GM21786 (cell line): ENCODE measurements around the gene ITPR3.

Source experiments
- ATAC-seq: cut with Tn5 transposase; IDR thresholded peaks from one replicate; pipeline ENCODE4 v1.9.1; 2021; ENCODE audit not compliant: unreplicated experiment

The ITPR3 gene

DNA sequence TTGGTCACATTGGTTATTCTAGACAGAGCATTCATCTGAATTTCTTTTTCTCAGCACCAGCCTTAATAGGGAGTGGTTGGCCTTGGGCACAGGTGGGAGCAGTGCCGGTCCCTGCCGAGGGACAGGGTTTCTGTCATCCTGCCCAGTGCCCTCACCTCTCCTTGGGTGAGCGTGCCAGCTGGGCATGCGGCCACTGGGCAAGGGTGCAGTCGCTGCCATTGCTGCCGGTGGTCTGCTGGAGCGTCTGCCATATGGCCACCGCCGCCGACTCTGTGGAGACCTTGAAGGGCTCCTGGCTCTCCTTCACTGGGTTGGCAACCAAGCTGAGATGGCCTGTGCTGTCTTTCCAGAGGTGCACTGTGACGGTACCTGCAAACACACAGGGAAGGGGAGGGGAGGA lies 106.8 kb downstream of the ITPR3 start:
- no peak for ATAC-seq

DNA sequence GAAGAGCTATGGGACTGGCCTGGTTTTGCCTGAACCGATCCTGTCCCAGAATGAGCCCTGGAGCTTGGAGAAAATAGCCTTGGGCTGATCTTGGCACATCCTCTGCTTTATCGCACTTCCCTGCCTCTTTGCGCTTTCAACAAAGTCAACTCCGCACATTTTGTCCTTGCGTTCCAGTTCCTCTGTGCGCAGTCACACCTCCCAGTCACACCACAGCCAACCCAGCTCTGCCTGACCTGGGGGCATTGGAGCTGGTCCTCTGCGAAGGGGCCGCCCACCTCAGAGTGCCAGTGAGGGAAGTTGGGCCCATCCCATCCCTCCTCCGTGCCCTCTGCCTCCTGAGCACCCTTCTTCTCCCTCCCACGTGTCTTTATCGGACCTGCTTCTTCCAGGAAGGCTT lies 107.3 kb downstream of the ITPR3 start:
- ATAC-seq = no peak

DNA sequence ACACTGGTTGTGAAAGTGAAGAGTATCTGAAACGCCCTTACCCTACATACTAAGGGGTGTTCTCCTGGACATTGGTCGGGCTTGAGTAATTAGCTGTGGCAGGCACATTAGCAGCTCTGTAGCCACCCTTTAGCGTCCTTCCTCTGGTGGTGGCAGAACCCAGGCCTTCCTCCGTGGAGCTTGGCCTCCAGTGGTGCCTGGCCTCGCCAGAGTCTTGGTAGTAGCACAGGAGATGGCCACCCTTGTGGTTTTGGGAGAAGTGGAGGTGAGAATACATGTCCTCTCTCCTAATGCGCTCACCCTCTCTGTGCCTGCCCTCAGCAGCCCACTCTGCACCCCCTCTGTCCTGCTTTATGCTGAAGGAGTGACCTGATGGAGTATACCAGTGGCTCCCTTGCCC lies 107.9 kb downstream of the ITPR3 start:
- ATAC-seq = no peak

DNA sequence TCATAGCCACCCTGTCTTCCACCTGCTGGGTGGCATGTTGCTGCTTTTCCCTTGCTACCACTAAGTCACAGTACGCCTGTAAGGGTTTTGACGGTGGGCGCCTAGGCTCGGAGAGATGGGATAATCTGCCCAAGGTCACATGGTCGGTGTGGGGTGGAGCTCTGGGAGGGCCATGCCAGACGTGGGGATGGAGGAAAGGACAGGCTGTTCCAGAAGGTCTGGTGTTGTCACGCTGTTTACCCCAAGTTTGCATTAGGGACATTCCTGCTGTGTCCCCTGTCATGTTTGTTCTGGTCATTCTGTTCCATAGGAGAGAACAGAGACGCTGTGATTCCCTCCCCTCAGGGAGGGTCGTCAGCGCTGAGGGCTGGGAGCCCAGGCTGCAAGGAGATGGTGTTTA lies 109.5 kb downstream of the ITPR3 start:
- no peak for ATAC-seq

DNA sequence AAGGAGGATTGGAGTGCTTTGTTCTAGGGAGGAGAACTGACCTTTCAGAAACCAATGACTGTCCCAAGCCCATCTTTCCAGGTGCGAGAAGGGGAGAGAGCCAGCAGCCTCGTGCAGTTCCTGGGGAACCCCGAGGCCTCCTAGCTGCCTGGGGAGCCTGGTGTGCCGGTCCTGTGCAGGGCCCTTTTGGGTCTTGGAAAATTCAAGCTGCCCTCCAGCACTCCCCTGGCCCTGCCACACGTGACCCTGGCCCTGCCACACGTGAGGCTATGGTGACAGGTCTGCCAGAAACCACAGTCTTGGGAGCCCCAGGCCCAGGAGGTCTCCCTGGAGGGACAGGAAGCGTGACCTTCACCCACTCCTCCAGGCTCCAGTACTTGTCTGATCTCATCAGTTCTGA lies 109.9 kb downstream of the ITPR3 start:
- ATAC-seq = no peak

DNA sequence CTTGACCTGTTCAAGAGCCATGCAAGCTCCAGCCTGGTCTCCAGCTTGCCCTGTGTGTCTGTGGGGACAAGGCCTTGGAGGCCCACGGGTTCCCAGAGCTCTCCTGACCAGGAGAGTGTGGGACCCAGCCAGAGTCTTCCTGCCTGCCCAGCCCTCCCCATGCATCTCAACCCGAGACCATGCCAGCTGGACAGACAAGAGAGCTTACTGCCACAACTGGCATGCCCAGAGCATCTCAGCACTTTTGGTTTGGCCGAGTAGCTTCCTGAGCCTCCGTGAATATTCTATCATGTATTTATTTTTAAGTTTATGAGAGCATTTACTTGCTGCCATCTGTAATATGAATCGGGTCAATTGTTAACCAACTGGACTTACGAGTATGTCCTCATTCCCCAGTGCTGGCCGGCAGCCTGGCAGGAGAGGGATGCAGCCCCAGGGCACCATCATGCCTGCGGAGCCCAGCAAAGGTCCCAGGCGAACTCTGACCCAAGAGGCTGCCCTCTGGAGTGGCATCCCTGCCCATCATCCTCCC lies 110.7 kb downstream of the ITPR3 start:
- no peak for ATAC-seq

DNA sequence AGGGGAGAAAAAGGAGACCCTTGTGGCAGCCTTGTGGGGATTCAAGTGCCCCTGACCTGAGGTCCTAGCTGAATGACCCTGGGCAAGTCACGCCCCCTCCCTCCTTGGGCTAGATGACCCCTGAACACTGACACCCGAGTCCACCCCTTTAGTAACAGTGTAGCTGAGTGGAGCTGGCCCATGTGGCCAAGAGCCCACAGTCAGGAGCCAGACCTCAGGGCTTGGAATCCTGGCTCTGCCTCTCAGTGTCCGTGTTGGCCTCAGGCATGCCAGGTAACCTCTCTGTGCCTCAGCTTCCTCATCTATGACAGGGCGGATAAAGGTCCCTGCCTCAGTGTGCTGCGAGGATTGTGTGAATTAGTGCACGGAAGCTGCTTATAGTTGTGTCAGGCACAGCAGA lies 111.3 kb downstream of the ITPR3 start:
- no peak for ATAC-seq

DNA sequence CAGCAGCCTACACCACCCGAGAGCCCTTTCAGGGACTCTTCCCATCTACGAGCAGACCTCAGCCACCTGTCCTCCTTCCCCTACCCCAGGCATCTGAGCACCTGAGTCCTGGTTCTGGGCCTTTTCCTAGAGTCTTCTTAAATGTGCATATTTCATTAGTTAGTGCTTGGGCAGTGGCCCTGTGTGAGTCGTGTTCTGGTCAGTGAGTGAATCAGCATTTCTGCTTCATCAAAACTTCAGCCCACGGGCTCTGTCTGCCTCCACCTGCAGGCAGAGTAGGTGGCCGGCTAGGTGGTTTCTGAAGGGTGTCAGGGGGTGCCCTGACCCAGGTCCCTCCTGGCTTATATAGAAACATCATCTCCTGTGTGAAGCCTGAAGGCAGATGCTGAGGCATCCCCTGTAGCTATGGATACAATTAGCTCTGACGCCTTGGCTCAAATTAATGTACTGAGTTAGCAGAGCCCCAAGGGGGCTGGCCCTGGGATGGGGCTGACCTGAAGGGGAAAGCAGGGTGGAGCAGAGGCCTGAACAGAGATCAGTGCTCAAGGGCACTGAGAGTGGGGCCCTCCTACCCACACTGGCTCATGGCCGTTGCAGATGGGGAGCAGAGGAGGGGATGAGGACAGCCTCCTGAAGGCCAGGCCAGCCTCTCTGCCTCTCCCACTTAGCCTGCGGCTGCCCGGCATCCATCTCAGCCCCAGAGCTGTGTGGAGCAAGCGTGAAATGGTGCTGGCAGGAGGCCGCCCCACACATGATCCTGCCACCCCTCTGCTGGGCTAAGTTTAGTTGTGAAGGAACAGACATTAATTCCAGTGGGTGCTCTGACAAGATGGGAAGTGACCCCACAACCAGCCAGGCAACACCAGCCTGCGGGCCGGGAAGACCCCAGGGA lies 111.9 kb downstream of the ITPR3 start:
- no peak for ATAC-seq

DNA sequence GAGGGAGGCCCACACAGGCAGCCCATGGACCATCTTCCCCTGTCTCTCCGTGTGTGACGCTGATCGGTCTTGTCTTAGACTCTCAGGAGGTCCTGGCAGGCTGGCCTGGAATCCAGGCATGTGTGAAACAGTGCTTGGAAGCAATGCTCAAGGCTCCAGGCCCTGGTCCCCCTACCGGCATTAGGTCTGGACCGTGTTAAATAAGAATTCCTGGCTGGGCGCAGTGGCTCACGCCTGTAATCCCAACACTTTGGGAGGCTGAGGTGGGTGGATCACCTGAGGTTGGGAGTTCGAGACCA lies 112.5 kb downstream of the ITPR3 start:
- no peak for ATAC-seq

DNA sequence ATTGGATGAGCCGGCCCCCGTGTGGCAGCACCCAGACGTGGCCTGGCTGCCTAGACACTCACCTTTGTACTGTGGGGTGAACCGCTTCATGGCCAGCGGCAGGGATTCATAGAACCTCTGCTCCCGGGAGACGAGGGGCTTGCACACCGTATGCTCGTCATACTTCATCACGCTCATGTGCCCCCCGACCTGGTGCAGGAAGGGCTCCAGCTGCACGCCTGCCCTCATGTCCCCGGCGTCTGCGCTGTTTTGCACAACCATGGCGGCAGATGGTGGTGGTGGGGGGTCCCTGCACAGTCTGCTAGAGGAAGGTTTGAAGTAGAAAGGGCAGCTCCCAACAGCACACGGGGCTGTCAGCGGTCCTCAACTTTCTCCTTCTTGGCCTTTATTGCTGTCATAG lies 114.1 kb downstream of the ITPR3 start:
- no peak for ATAC-seq

DNA sequence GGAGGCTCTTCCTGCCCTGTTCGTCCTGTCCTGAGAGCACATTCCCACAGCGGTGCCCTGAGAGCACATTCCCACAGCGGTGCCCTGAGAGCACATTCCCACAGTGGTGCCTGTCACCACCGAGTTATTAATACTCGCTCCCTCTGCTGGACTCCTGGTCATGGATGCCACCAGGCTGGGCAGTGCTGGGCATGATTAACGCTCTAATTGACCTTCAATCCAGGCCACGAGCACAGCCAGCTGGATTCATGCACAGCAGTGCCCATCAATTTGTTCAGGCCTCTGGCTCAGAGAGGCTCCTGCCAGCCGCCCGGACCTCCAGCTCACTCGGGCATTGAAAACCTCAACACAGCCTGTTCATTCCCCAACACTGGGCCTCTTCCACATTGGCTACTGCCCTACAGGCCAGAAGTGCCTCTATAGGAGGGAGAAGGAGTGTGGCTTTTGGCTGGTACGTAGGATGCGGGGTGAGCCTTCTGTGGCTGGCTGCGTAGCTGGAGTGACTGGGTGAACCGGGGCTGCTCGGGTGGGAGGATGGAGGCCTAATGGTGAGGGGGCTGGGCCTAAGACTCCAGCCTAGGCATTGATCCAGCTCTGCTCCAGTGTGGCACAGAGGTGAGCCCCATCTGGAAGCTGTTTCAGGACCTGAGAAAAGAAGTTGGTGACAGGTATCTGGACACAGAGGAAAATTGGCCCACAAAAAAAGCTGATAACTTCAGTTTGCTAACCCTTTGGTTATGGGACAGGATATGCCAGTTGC lies 116.3 kb downstream of the ITPR3 start:
- ATAC-seq = no peak

DNA sequence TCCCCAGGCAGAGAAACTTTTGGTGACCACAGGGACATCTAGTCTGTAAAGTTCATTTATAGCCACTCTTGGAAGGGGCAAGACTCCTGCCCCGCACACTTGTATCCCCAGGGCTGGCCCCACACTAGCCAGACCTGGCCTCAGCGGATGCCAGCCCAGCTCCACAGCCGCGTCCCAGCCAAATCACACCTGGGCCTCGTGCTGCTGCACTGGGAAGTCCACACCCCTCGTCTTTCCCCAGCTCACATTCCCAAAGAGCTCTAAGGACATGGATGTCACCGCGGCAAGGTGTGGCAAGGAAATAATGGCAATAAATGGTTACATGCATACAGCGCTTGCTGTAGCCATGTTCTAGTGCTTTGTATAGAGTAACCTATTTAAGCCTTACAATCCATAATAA lies 117.0 kb downstream of the ITPR3 start:
- no peak for ATAC-seq

DNA sequence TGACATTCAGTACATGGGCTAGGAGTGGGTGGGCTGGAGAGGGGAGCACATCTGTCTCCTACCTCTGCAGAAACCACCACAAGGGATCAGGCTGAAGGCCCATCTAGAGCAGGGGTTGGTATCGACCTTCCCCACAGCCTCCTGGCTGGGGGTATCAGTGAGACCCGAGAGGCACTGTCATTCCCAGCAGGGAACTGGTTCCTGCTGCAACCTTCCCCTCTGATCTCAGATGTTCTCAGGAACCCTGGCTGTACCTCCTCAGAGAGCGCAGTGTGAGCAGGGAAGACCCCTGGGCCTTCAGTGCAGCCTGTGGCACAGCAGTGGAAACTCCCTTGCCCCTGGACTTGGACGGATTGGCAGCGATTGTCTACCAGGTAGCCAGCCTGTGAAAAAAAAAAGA lies 117.8 kb downstream of the ITPR3 start:
- no peak for ATAC-seq

DNA sequence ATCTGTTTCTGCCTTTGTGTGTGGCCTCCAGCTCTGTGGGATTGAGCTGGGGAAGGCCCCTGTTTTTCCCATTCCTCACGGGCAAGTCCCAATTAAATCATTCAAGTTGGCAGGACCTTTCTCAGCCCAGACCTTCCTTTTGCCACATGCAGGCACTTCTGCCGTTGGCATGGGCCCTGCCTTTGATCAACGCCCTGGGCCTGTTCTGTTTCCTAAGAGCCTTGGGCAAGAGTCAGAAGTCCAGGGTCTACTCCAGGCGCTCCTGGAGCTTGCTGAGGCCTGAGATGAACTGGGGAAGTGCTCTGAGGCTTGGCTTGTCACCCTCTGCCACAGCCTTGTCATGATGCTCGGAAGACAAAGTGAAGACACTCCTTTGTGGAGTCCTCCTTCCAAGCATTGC lies 118.4 kb downstream of the ITPR3 start:
- ATAC-seq = no peak

DNA sequence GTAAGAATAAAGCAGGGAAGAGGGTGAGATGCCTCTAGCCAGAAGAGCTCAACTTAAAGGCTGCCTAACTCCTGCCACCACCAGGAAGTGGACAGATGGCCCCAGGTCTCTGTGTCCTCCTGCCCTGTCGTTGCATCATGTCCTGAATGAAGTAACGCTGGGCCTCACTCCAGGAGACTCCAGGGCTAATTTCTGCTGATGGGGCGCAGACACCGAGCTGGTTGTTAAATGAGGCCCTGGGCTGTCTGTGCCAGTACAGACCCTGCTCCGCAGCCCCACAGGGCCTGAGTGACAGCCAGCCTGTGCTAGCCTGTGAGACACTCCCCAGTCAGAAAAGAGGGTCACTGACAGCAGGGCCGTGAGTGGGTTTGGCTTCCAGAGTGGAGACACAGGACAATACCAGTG lies 119.1 kb downstream of the ITPR3 start:
- ATAC-seq = no peak

DNA sequence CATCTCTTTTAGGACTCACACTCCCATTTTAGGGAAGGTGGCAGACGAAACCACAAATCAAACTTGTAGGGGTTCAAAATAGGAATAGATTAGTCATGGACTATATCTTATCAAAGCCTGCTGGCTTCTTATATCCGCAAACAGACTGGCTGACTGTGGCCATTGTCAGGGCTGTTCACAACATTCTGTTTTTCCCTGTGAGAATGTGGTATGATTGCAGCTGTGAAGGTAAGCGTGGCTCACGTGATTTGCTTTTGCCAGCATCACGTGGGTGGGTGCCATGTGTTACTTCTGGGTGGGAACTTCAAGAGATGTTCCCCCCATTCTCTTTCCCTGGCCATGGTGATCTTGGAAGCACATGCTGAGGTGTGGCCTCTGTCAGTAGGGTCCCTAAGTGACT lies 119.7 kb downstream of the ITPR3 start:
- ATAC-seq = no peak

DNA sequence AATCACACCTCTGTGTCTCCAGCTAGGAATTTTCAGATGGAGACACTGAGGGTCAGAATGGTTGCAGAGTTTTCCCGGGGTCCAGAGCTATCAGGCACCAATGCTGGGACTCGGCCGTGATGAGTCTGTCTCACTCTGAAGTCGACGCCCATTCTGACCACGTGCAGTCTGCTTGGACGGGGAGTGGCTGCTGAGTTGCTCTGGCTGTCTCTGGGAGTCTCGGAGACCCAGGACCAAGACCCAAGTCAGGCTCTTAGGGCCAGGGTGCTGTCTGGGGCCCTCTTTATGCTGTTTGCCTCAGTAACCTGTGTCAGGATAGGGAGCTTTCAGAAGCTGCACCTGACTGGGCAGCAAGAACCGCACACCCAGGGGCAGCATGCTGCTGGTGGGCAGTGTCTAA lies 121.0 kb downstream of the ITPR3 start:
- no peak for ATAC-seq

DNA sequence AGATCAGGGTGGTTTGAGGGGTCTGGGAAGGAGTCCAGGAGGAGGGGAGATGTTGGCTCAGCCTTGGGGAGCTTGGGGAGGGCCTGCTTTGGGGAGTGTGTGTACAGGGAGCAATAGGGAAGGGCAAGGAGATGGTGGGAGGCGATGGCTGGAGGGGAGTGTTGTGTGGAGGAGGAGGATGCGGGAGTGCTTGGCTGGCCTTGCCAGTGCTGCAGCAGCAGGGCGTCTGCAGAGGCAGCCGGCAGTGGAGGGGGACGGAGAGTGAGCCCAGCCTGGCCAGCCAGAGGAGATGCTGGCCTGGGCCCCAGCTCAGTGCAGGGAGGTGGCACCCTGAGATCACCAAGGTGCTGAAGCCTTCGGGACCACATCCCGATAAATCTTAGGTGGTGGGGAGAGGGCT lies 121.7 kb downstream of the ITPR3 start:
- no peak for ATAC-seq

DNA sequence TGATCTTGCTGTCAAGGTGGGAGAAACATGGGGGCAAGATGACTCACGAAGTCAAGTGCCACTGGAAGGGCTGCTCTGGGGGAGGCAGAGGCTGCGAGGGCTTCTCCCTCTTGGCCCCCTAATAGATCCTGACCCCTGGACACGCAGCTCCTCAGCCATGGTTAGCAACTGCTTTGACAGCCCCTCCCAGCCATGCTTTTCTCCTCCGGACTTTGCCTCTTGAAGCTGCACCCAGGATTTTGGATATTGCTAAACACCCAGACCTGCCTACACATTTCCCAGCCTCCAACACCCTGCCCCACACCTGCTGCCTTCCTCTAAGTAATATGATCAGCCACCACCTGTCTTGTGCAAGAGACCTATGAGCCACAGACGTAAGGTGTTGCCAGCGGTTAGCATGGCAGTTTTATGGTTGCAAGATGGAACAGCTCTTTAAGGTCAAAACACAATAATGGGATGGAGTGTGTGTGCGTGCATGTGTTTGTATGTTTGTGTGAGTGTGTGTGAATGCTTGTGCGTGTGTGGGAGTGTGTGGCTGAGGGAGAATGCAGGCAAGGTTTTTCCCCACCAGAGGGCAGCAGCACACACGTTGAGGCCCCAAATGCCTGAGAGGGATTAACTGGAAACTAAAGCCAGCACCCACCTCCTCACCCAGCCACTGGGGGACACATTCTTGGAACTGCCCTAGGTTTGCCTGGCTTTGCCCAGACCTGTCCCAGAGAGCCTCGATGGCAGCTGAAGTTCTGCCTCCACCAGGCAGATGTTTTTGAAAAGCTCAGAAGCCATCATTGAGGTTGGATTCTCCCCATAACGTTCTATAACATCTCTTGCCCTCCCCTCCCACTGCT lies 123.1 kb downstream of the ITPR3 start:
- no peak for ATAC-seq

DNA sequence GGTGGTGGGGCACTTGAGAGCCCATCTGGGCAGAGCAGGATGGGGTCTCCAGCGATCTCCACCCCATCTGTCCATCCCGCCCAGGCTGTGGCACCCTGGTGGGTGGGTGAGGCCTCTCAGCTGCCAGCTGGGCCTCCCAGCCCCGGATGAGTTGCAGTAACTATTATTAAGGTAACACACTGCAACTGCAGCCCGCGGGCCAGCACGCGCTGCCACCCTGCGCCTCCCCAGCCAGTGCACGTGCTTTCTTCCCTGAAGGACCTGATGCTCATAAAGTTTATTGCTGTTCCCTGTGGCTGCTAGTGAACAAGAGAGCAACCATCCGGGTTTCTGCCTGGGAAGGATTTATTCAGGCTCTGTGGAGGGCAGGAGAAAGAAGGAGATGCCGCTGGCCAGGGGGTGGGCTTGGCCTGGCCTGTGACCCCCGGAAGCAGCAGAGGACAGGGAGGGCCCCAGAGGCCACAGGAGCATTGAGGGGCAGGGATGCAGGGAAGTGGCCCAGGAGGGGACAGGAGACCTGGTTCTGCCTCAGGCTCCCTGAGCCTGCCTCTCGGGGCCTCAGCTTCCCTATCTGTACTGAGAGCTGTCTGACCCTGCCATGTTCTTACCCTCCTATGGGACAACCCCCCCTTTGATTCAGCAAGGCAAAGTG lies 123.9 kb downstream of the ITPR3 start:
- ATAC-seq = no peak

DNA sequence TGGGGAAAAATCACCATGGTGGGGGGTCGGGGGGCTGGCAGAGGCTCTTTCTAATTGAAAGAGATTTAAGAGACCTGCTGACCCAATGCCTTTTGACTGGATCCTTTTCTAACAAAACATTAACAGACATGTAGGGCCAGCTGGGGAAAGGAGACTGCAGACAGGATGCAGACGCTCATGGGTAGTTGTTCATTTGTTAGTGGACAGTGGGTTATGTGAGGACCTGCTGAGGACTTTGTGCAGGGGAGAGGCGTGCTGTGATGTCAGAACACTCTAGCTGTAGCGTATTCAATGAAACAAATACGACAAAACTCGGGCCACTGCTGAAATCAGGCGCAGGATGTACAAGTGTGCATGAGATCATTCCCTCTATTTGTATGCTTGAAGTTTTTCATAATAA lies 124.4 kb downstream of the ITPR3 start:
- ATAC-seq = no peak
